Pancreas (tissue), 10 donors: ENCODE measurements around the gene DCP1A. TPM values are rescaled to one million over a fixed set of nuclear protein-coding genes. Genes with fewer than 3 reads are reported as not detected.
"Not testable (repeated sequence)": the region's sequence is repeated elsewhere in the genome, so short reads cannot be mapped to it uniquely, and the experiment has no call there.

ENCODE experiments used
- ATAC-seq, 4 donors: fragments of 200-7000 bp; cut with Tn5 transposase; one replicate each; pipeline versions ENCODE4 v1.8.0 to v1.9.1; 2020; ENCODE audit warnings: mild to moderate bottlenecking in 4 of 4, moderate library complexity in 4 of 4
- DNase-seq, 6 donors: peaks; one replicate each; pipeline ENCODE4 v3.0.0-alpha.2; 2020
- FAIRE-seq: peaks from 2 replicates; lab custom pipeline; 2012; peaks lifted over from hg19 to GRCh38; lab: Jason Lieb, UNC
- H3K27ac ChIP-seq, 4 donors: fragments of 200-600 bp; sonication (generic); 1 replicate in 3 of 4; 2 replicates in 1 of 4; pipeline versions ENCODE4 v1.5.0 to v1.8.0; 2020
- H3K27me3 ChIP-seq, 4 donors: fragments of 200-600 bp; one replicate each; pipeline ENCODE4 v1.8.0; 2021
- H3K36me3 ChIP-seq, 3 donors: fragments of 200-600 bp; sonication (generic) in 1 of 3; one replicate each; pipeline versions ENCODE4 v1.5.0 to v1.8.0; 2020 to 2021
- H3K4me1 ChIP-seq, 3 donors: fragments of 200-600 bp; one replicate each; pipeline ENCODE4 v1.8.0; 2021
- H3K4me3 ChIP-seq, 4 donors: fragments of 200-600 bp; sonication (generic) in 2 of 4; one replicate each; pipeline versions ENCODE4 v1.5.0 to v1.8.0; 2020 to 2021
- H3K9me3 ChIP-seq, 4 donors: fragments of 200-600 bp; one replicate each; pipeline ENCODE4 v1.8.0; 2021
- CTCF ChIP-seq, 4 donors: fragments of 200-600 bp; sonication (generic) in 3 of 4; IDR thresholded peaks; one replicate each; pipeline versions ENCODE4 v1.5.0 to v1.8.0; 2021; ENCODE audit warnings: antibody characterized with exemption in 4 of 4
- WGBS, 2 donors: extraction: QIAGEN DNeasy Blood & Tissue Kit; methylation state at CpG; one replicate each; pipeline ENCODE4 v1.1.7; 2013; 5-methylcytosine and 5-hydroxymethylcytosine counted together
- intact Hi-C, 3 donors: fragments of 100-400 bp; cut with DNase I; formaldehyde crosslinking; loops; one replicate each; pipeline versions ENCODE4 v1.11.1 to v1.14.2; 2022
- polyA plus RNA-seq, 2 donors: library from polyadenylated mRNA; stranded (reverse); fragments of 200-250 nt; gene quantifications; one replicate each; pipeline ENCODE4 v1.2.3, GENCODE V29; 2013
- total RNA-seq, 6 donors: library from RNA; stranded (reverse); fragmentation: NEBNext Ultra II Directional in 4 of 6; extraction: Animal tissue kit (Norgen Biotek cat#: 25700) in 4 of 6; gene quantifications; one replicate each; pipeline versions ENCODE4 v1.2.1 to v1.2.4, GENCODE V29; 2021 to 2023
- donor health status: healthy with polysubstance abuse.
- donor health status: DM: no; HTN: no; CAD: no; lungs with moderate emphysema.
- donor health status: DM: no; HTN: no; CAD: no.
- donor health status: control.
- donor health status: control.
- donor health status: Bipolar disorder and iron deficiency.
- donor health status: DM: yes; HTN: yes; CAD: no.
- donor health status: DM: no; HTN: no; CAD: no.
- donor health status: DM: no; HTN: no; CAD: no.
- donor health status: DM: yes; HTN: yes; CAD: no.

DCP1A gene
- total and polyA plus RNA-seq, 8 donors = 4.9 to 13.9 (median 6.9) TPM

- peak overlapping the region; percentile 77 to 82 (median 78) for H3K27ac ChIP-seq
- H3K9me3 ChIP-seq = no peaks in the 10 kb centered on the region
- no peaks in the 10 kb centered on the region for H3K27me3 ChIP-seq
- no peak overlapping the region for H3K4me3 ChIP-seq
- DNase-seq = peak in 2 of 6 donors; percentile 12 to 43
- no peak for TF ChIP-seq CTCF (IDR thresholded peaks at IDR 0.05)
- FAIRE-seq = no peak
- H3K36me3 ChIP-seq = no peaks in the 10 kb centered on the region
- H3K4me1 ChIP-seq = peaks cover 14 to 16% (median 16%) of the 10 kb centered on the region in 3 donors
- 47 to 50% methylated on average over 5 of the region's 5 CpGs for WGBS, 2 donors
- intact Hi-C loops = no loop called here
- ATAC-seq = peak; percentile 54 to 71 (median 64)
Observed at GRCh38 chr3:53274938-53275605, 72.3 kb downstream of the DCP1A start.

GRCh38 chr3:53273146-53273670, 74.1 kb downstream of the DCP1A start:
- FAIRE-seq = no peak
- intact Hi-C loops = no loop called here
- TF ChIP-seq CTCF (IDR thresholded peaks at IDR 0.05) = no peak
- WGBS, 2 donors = 87 to 88% methylated on average over 10 of the region's 10 CpGs
- Histone ChIP-seq H3K27me3 (no peaks in the 10 kb centered on the region), H3K27ac (no peak overlapping the region), H3K4me3 (no peak overlapping the region), H3K9me3 (no peaks in the 10 kb centered on the region), H3K36me3 (no peaks in the 10 kb centered on the region), H3K4me1 (peaks cover 19 to 22% (median 21%) of the 10 kb centered on the region in 3 donors)
- no peak for ATAC-seq
- DNase-seq = peak in 1 of 6 donors; percentile 33

- Histone ChIP-seq H3K27ac (peak overlapping the region; percentile 11 to 77 (median 62)), H3K4me1 (peaks cover 11 to 13% (median 12%) of the 10 kb centered on the region in 3 donors), H3K9me3 (no peaks in the 10 kb centered on the region), H3K36me3 (no peaks in the 10 kb centered on the region), H3K4me3 (no peak overlapping the region), H3K27me3 (no peaks in the 10 kb centered on the region)
- intact Hi-C loops = no loop called here
- FAIRE-seq = no peak
- peak; percentile 80 to 91 (median 88) for DNase-seq
- 32 to 35% methylated on average over 12 of the region's 12 CpGs for WGBS, 2 donors
- TF ChIP-seq CTCF (IDR thresholded peaks at IDR 0.05) = no peak
- peak; percentile 95 to 98 (median 97) for ATAC-seq
Observed at GRCh38 chr3:53269888-53270880, 77.2 kb downstream of the DCP1A start.

- H3K36me3 ChIP-seq, DNase-seq, H3K9me3 ChIP-seq, FAIRE-seq, ATAC-seq, H3K4me3 ChIP-seq, H3K27me3 ChIP-seq, intact Hi-C loops: not testable (repeated sequence)
- Histone ChIP-seq H3K27ac (peak overlapping the region in 2 of 4 donors; percentile 69 to 77), H3K4me1 (peaks cover 8 to 12% (median 8%) of the 10 kb centered on the region in 3 donors)
- 90 to 91% methylated on average over 11 of the region's 11 CpGs for WGBS, 2 donors
Observed at GRCh38 chr3:53269193-53269592, 78.2 kb downstream of the DCP1A start.

GRCh38 chr3:53267766-53268165, 79.6 kb downstream of the DCP1A start:
- DNase-seq (no peak), FAIRE-seq (no peak), ATAC-seq (no peak)
- Histone ChIP-seq H3K4me3 (no peak overlapping the region), H3K27ac (no peak overlapping the region), H3K4me1 (peaks cover 8 to 12% (median 8%) of the 10 kb centered on the region in 3 donors), H3K9me3 (no peaks in the 10 kb centered on the region), H3K27me3 (no peaks in the 10 kb centered on the region), H3K36me3 (no peaks in the 10 kb centered on the region)
- no peak for TF ChIP-seq CTCF (IDR thresholded peaks at IDR 0.05)
- intact Hi-C loops = no loop called here
